A549 (cell line): ENCODE measurements around the gene WASF3. TPM values are rescaled to one million over a fixed set of nuclear protein-coding genes. Genes with fewer than 3 reads are reported as not detected.
A peak's percentile ranks its signal among the peaks of the same experiment; 100 is the strongest.

Source experiments
- ATAC-seq, 2 experiments: fragments of 200-7000 bp in 1 of 2; fragments of >200 bp in 1 of 2; cut with Nextera tagmentation in 1 of 2; cut with Tn5 transposase in 1 of 2; 3 replicates each; pipeline versions ENCODE4 v1.8.0 to v1.9.1; 2018 to 2020; ENCODE audit warnings: mild to moderate bottlenecking in 1 of 2, moderate library complexity in 1 of 2
- CTCF ChIA-PET: fragments of 300-600 bp; sonication (Branson Sonifier 250); formaldehyde crosslinking; extraction: SDS; loops from one replicate; lab custom pipeline; 2021; ENCODE audit warnings: antibody characterized with exemption, inconsistent platforms; lab: Yijun Ruan, JAX
- POLR2A ChIA-PET: fragments of 350-600 bp; formaldehyde crosslinking; extraction: SDS; loops from one replicate; lab custom pipeline; 2021; ENCODE audit warnings: antibody characterized with exemption, inconsistent platforms; lab: Yijun Ruan, JAX
- DNase-seq, 2 experiments: peaks; one replicate each; pipeline versions ENCODE4 v3.0.0 to v3.0.0-alpha.2; 2011 to 2016; ENCODE audit warnings: low read depth in 1 of 2, low spot score in 1 of 2
- FAIRE-seq: peaks from 2 replicates; lab custom pipeline; 2011; peaks lifted over from hg19 to GRCh38; lab: Jason Lieb, UNC
- H3K27ac ChIP-seq, 2 experiments: fragments of >200 bp; sonication (Bioruptor Twin); formaldehyde crosslinking; 3 replicates each; pipeline ENCODE4 v1.5.1; 2016 to 2017
- H3K4me1 ChIP-seq: fragments of >200 bp; sonication (Bioruptor Twin); formaldehyde crosslinking; 3 replicates; pipeline ENCODE4 v1.6.1; 2016
- H3K4me2 ChIP-seq: fragments of >200 bp; sonication (Bioruptor Twin); formaldehyde crosslinking; 3 replicates; pipeline ENCODE4 v1.6.1; 2016
- H3K4me3 ChIP-seq: fragments of >200 bp; sonication (Bioruptor Twin); formaldehyde crosslinking; 3 replicates; pipeline ENCODE4 v1.5.1; 2016
- H3K9me3 ChIP-seq: fragments of >200 bp; sonication (Bioruptor Twin); formaldehyde crosslinking; 3 replicates; pipeline ENCODE4 v1.6.1; 2016
- CBX2 ChIP-seq: fragments of 200-600 bp; sonication (generic); IDR thresholded peaks from 2 replicates; pipeline ENCODE4 v1.6.1; 2016; ENCODE audit warnings: low read depth, mild to moderate bottlenecking, borderline replicate concordance
- CBX8 ChIP-seq: fragments of 200-600 bp; sonication (generic); IDR thresholded peaks from 2 replicates; pipeline ENCODE4 v1.6.1; 2016
- CEBPB ChIP-seq, 2 experiments: fragments of >200 bp in 1 of 2; sonication (Bioruptor Twin) in 1 of 2; formaldehyde crosslinking in 1 of 2; IDR thresholded peaks; 2 replicates each; pipeline ENCODE4 v1.6.1; 2012 to 2016
- CHD2 ChIP-seq: fragments of 150-350 bp; IDR thresholded peaks from 2 replicates; pipeline ENCODE4 v1.6.1; 2014; ENCODE audit warnings: low read length; ENCODE audit not compliant: partially characterized antibody
- CHD4 ChIP-seq: fragments of 200-600 bp; sonication (generic); IDR thresholded peaks from 2 replicates; pipeline ENCODE4 v1.6.1; 2016; ENCODE audit warnings: antibody characterized with exemption, mild to moderate bottlenecking, borderline replicate concordance
- EHMT2 ChIP-seq: fragments of 200-600 bp; sonication (generic); IDR thresholded peaks from 2 replicates; pipeline ENCODE4 v1.6.1; 2016; ENCODE audit warnings: antibody characterized with exemption, low read depth, mild to moderate bottlenecking, moderate library complexity
- EP300 ChIP-seq, 2 experiments: fragments of >200 bp; sonication (Bioruptor Twin); formaldehyde crosslinking; IDR thresholded peaks; 2 replicates in 1 of 2; 3 replicates in 1 of 2; pipeline ENCODE4 v1.6.1; 2016 to 2017
- ESRRA ChIP-seq: fragments of 150-350 bp; IDR thresholded peaks from 2 replicates; pipeline ENCODE4 v1.6.1; 2014; ENCODE audit warnings: mild to moderate bottlenecking, low read length, borderline replicate concordance
- FOSB ChIP-seq: fragments of 250-450 bp; sonication (Bioruptor Pico); IDR thresholded peaks from 2 replicates; pipeline ENCODE4 v1.5.0; 2020; ENCODE audit warnings: mild to moderate bottlenecking, moderate library complexity
- FOSL2 ChIP-seq, 2 experiments: fragments of 450-650 bp in 1 of 2; fragments of >200 bp in 1 of 2; sonication (Bioruptor Twin) in 1 of 2; formaldehyde crosslinking; IDR thresholded peaks; 2 replicates each; pipeline versions ENCODE4 v1.5.0 to v1.6.1; 2016 to 2020; ENCODE audit warnings: mild to moderate bottlenecking in 1 of 2, moderate library complexity in 1 of 2
- GATA3 ChIP-seq: IDR thresholded peaks from 2 replicates; pipeline ENCODE4 v1.6.1; 2012; ENCODE audit warnings: borderline replicate concordance
- HEYL ChIP-seq: fragments of 250-450 bp; sonication (Bioruptor Pico); IDR thresholded peaks from 2 replicates; pipeline ENCODE4 v1.8.0; 2021; ENCODE audit warnings: mild to moderate bottlenecking, moderate library complexity
- JUN ChIP-seq, 2 experiments: fragments of >200 bp; sonication (Bioruptor Twin); formaldehyde crosslinking; IDR thresholded peaks; 2 replicates in 1 of 2; 3 replicates in 1 of 2; pipeline ENCODE4 v1.6.1; 2016 to 2017
- JUNB ChIP-seq: fragments of >200 bp; sonication (Bioruptor Twin); formaldehyde crosslinking; IDR thresholded peaks from 2 replicates; pipeline ENCODE4 v1.6.1; 2016
- KDM5A ChIP-seq: fragments of 200-600 bp; sonication (generic); IDR thresholded peaks from 2 replicates; pipeline ENCODE4 v1.6.1; 2016; ENCODE audit warnings: antibody characterized with exemption, mild to moderate bottlenecking
- MAFK ChIP-seq: fragments of 450-650 bp; IDR thresholded peaks from 2 replicates; pipeline ENCODE4 v1.6.1; 2014; ENCODE audit not compliant: partially characterized antibody
- MAZ ChIP-seq: fragments of 150-350 bp; IDR thresholded peaks from 2 replicates; pipeline ENCODE4 v1.6.1; 2014; ENCODE audit warnings: antibody characterized with exemption, low read depth, low read length, borderline replicate concordance
- NFE2L2 ChIP-seq: fragments of 150-350 bp; conservative IDR thresholded peaks from 2 replicates; pipeline ENCODE4 v1.6.1; 2014; ENCODE audit warnings: low read length
- POLR2A ChIP-seq: IDR thresholded peaks from 2 replicates; pipeline ENCODE4 v1.6.1; 2012; ENCODE audit warnings: mild to moderate bottlenecking, low read length
- RARB ChIP-seq: fragments of 250-450 bp; sonication (Bioruptor Pico); IDR thresholded peaks from 2 replicates; pipeline ENCODE4 v1.8.0; 2021; ENCODE audit warnings: mild to moderate bottlenecking, moderate library complexity
- RNF2 ChIP-seq: fragments of 200-600 bp; sonication (generic); IDR thresholded peaks from 2 replicates; pipeline ENCODE4 v1.6.1; 2016; ENCODE audit warnings: low read depth, mild to moderate bottlenecking, antibody characterized with exemption, moderate library complexity, borderline replicate concordance
- TFCP2L1 ChIP-seq: fragments of 250-450 bp; sonication (Bioruptor Pico); IDR thresholded peaks from 2 replicates; pipeline ENCODE4 v1.5.0; 2021; ENCODE audit warnings: mild to moderate bottlenecking
- TP53 ChIP-seq: fragments of 250-450 bp; sonication (Bioruptor Pico); IDR thresholded peaks from 2 replicates; pipeline ENCODE4 v1.5.0; 2021; ENCODE audit warnings: mild to moderate bottlenecking, moderate library complexity
- ZC3H11A ChIP-seq: fragments of 450-650 bp; IDR thresholded peaks from 2 replicates; pipeline ENCODE4 v1.6.1; 2014; ENCODE audit warnings: antibody characterized with exemption, mild to moderate bottlenecking
- ZNF302 ChIP-seq: fragments of 250-450 bp; sonication (Bioruptor Pico); IDR thresholded peaks from 2 replicates; pipeline ENCODE4 v1.9.0; 2021; ENCODE audit warnings: inconsistent platforms, mild to moderate bottlenecking, moderate library complexity
- WGBS: methylation state at CpG from one replicate; pipeline ENCODE4 v1.1.6; 2017; ENCODE audit errors: missing lambda C conversion rate; 5-methylcytosine and 5-hydroxymethylcytosine counted together
- polyA plus RNA-seq, 4 experiments: library from polyadenylated mRNA; depleted of rRNA in 3 of 4; stranded (reverse); fragments of >200 nt; fragmentation: RNase III in 1 of 4; extraction: RNeasy Plus Mini Kit Qiagen cat#74134 plus additional on column Dnase treatment in 1 of 4; gene quantifications; 2 replicates in 3 of 4; 3 replicates in 1 of 4; pipeline ENCODE4 v1.2.3, GENCODE V29; 2011 to 2017
- TF ChIP-seq, protein P1 (sequence below): fragments of 150-350 bp; IDR thresholded peaks from 2 replicates; pipeline ENCODE4 v1.6.1; 2014; ENCODE audit warnings: low read depth, mild to moderate bottlenecking, low read length
- TF ChIP-seq, protein P2 (sequence below): fragments of 450-650 bp; IDR thresholded peaks from 2 replicates; pipeline ENCODE4 v1.6.1; 2014; ENCODE audit warnings: antibody characterized with exemption
- TF ChIP-seq, protein P3 (sequence below): fragments of >200 bp; sonication (Bioruptor Twin); formaldehyde crosslinking; IDR thresholded peaks from 3 replicates; pipeline ENCODE4 v1.6.1; 2016
- TF ChIP-seq, protein P4 (sequence below): IDR thresholded peaks from 2 replicates; pipeline ENCODE4 v1.6.1; 2012
- TF ChIP-seq, protein P5 (sequence below): IDR thresholded peaks from 2 replicates; pipeline ENCODE4 v1.6.1; 2012; ENCODE audit warnings: low read depth, borderline replicate concordance

Gene WASF3
- polyA plus RNA-seq, 2 of the 4 experiments (the other 2 are of a cell fraction) = 0.09 to 0.56 TPM

DNA sequence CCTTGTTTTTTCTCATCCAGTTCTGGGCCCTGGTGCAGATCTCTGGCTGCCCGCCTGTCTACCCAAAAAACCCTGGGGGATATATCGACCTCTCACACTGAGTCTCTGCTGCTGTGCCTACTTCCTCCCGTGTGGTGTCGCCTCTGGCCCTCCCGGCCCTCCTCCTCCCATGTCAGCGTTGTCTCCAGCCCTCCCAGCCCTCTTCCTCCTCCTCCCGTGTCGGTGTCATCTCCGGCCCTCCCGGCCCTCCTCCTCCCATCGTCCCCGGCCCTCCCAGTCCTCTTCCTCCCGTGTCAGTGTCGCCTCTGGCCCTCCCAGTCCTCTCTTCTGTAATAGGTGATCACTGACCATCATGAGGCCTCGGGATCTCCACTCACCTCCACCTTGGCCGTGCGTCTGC lies 121.3 kb downstream of the WASF3 start:
- FAIRE-seq (no peak), DNase-seq (no peak), ATAC-seq (peak in 1 of 2 experiments; percentile 48; a peak in 2 of 6 replicates)
- ChIA-PET POLR2A (no interaction called here), CTCF (interaction anchor here (1.2 kb wide), 1 partner anchor 20 kb away, joined by 6 read pairs; no protein-coding TSS in a partner anchor)
- Histone ChIP-seq H3K4me1 (no peaks in the 10 kb centered on the region), H3K4me2 (no peak overlapping the region), H3K9me3 (no peaks in the 10 kb centered on the region), H3K27ac (no peak overlapping the region), H3K4me3 (no peak overlapping the region)
- WGBS = 31% methylated on average over 14 of the region's 17 CpGs
- TF ChIP-seq FOSB (CRISPR knock-in tag) (no peak), RNF2 (no peak), TP53 (CRISPR knock-in tag) (no peak), RARB (CRISPR knock-in tag) (no peak), NFE2L2 (no peak), HEYL (CRISPR knock-in tag) (no peak), ZNF302 (CRISPR knock-in tag) (no peak), JUNB (no peak), GATA3 (no peak), CEBPB (IDR thresholded peaks at IDR 0.05) (no peak), CHD2 (no peak), CBX8 (no peak), ESRRA (no peak), MAFK (no peak), CHD4 (no peak), POLR2A (no peak), EP300 (IDR thresholded peaks at IDR 0.05) (no peak), CBX2 (no peak)
- TF ChIP-seq, protein P1, sequence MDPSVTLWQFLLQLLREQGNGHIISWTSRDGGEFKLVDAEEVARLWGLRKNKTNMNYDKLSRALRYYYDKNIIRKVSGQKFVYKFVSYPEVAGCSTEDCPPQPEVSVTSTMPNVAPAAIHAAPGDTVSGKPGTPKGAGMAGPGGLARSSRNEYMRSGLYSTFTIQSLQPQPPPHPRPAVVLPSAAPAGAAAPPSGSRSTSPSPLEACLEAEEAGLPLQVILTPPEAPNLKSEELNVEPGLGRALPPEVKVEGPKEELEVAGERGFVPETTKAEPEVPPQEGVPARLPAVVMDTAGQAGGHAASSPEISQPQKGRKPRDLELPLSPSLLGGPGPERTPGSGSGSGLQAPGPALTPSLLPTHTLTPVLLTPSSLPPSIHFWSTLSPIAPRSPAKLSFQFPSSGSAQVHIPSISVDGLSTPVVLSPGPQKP = no peak
- TF ChIP-seq, protein P2, sequence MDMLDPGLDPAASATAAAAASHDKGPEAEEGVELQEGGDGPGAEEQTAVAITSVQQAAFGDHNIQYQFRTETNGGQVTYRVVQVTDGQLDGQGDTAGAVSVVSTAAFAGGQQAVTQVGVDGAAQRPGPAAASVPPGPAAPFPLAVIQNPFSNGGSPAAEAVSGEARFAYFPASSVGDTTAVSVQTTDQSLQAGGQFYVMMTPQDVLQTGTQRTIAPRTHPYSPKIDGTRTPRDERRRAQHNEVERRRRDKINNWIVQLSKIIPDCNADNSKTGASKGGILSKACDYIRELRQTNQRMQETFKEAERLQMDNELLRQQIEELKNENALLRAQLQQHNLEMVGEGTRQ = no peak

DNA sequence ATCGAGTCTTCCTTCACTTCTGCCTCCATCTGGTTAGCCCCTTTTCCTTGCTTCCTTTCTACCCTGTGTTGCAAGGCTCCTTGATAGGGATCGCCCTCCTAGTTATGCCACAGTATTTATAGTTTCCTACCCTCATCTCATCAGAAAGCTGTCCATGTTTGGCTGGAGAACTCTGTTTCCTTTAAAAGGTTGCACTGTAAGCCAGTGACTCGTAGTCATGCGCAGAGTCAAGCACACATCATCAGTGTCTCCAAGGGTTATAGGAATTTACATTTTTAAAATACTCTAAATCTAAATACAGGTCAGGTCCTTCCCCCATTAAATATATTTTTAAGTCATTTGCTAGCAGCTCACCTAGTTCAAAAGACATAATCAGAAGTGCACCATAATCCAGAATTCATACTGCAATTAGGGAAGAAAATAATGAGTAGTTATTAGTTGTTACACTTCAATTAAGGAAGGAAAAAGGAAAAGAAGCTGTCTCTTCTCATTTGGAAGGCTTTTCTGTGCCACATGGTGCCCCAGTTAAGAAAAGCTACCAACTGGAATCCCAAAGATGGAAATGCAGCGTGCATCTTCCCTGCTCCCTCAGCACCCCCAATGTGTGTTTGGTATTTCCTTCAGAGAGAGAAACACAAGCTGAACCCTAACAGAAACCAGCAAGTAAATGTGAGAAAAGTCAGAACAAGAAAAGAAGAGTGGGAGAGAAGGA lies 122.1 kb downstream of the WASF3 start:
- CTCF ChIA-PET = interaction anchor here (1.2 kb wide), 1 partner anchor 19 kb away, joined by 6 read pairs; no protein-coding TSS in a partner anchor
- Histone ChIP-seq H3K27ac (no peak overlapping the region), H3K4me2 (no peak overlapping the region), H3K9me3 (no peaks in the 10 kb centered on the region), H3K4me3 (no peak overlapping the region), H3K4me1 (no peaks in the 10 kb centered on the region)
- ATAC-seq = no peak
- FAIRE-seq = no peak
- 47% methylated on average over 5 of the region's 5 CpGs for WGBS
- TF ChIP-seq, protein P3, sequence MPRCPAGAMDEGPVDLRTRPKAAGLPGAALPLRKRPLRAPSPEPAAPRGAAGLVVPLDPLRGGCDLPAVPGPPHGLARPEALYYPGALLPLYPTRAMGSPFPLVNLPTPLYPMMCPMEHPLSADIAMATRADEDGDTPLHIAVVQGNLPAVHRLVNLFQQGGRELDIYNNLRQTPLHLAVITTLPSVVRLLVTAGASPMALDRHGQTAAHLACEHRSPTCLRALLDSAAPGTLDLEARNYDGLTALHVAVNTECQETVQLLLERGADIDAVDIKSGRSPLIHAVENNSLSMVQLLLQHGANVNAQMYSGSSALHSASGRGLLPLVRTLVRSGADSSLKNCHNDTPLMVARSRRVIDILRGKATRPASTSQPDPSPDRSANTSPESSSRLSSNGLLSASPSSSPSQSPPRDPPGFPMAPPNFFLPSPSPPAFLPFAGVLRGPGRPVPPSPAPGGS = no peak
- no peak for TF ChIP-seq JUNB
- TF ChIP-seq, protein P4, sequence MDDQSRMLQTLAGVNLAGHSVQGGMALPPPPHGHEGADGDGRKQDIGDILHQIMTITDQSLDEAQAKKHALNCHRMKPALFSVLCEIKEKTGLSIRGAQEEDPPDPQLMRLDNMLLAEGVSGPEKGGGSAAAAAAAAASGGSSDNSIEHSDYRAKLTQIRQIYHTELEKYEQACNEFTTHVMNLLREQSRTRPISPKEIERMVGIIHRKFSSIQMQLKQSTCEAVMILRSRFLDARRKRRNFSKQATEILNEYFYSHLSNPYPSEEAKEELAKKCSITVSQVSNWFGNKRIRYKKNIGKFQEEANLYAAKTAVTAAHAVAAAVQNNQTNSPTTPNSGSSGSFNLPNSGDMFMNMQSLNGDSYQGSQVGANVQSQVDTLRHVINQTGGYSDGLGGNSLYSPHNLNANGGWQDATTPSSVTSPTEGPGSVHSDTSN = no peak
- no peak for TF ChIP-seq JUN (IDR thresholded peaks at IDR 0.05)
- no peak for TF ChIP-seq ZNF302 (CRISPR knock-in tag)
- TF ChIP-seq ZC3H11A = no peak
- no peak for TF ChIP-seq EHMT2
- no peak for TF ChIP-seq MAZ
- TF ChIP-seq MAFK = no peak
- no peak for TF ChIP-seq FOSL2 (IDR thresholded peaks at IDR 0.05)
- no peak for TF ChIP-seq FOSL2 (CRISPR knock-in tag; IDR thresholded peaks at IDR 0.05)
- TF ChIP-seq, protein P5, sequence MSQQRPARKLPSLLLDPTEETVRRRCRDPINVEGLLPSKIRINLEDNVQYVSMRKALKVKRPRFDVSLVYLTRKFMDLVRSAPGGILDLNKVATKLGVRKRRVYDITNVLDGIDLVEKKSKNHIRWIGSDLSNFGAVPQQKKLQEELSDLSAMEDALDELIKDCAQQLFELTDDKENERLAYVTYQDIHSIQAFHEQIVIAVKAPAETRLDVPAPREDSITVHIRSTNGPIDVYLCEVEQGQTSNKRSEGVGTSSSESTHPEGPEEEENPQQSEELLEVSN = no peak
- TF ChIP-seq TFCP2L1 (CRISPR knock-in tag) = no peak
- no peak for TF ChIP-seq KDM5A
- TF ChIP-seq, all 56 proteins: peak for 0
- no peak for DNase-seq
- POLR2A ChIA-PET = no interaction called here
